Measurements from ENCODE around the gene GPRIN1.

- TF ChIP-seq CTCF (IDR thresholded peaks at IDR 0.05; ENCODE audit: insufficient read depth, low read length) (no peak), REST (IDR thresholded peaks at IDR 0.05; ENCODE audit: insufficient replicate concordance, low read depth) (no peak), POLR2AphosphoS5 (IDR thresholded peaks at IDR 0.05; ENCODE audit: low read depth) (no peak)
Measured at GRCh38 chr5:176659512-176659839, 49.5 kb upstream of the GPRIN1 start.

Measured in HL-60 (cell line).